ENCODE results near the gene LOXHD1.

The LOXHD1 gene

DNA sequence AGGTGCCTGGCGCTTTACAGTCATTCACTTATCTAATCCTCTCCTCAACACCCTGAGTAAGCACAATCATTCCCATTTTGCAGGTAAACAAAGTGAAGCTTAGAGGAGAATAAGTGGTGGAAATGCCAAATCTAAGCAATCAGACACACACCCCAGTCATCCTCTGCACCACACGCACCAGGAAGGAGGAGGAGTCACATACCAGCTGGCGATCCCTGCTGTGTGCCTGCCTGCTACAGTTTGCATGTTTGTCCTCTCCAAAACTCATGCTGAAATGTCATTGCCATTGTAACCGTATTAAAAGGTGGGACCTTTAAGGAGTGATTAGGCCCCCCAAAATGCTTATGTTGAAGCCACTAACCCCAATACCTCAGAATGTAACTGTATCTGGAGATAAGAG lies 93.7 kb downstream of the LOXHD1 start:
- no peak for DNase-seq
- in situ Hi-C loops (cut with HindIII; ENCODE audit: low pct_ligation_motif_present, low pct_unique_long_range_greater_than_20kb, low sequenced_read_pairs), result no loop called here

DNA sequence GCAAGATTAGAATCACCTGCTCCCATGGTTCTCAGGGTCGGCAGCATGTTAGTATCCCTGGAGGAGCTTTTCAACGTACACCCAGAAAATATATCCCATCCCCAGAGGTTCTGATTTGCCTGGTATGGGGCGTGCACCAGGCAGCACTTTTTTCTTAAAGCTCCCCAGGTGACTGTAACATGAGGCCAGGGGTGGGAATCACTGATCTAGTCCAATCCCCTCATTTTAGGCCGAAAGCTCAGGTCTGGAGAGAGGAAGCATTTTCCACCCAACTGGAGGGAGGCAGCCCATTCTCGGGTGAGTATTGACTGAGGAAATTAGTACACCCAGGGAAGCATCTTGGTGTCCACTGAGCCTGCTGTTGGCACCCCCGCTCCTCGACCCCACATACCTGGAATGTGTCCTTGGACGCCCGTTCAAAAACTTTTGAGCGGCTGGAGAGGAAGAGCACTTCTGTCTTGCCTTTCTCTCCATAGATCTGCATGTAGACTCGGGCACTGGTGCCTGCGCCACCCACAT lies 94.3 kb downstream of the LOXHD1 start:
- no peak for DNase-seq
- in situ Hi-C loops (cut with HindIII; ENCODE audit: low pct_ligation_motif_present, low pct_unique_long_range_greater_than_20kb, low sequenced_read_pairs), result no loop called here

DNA sequence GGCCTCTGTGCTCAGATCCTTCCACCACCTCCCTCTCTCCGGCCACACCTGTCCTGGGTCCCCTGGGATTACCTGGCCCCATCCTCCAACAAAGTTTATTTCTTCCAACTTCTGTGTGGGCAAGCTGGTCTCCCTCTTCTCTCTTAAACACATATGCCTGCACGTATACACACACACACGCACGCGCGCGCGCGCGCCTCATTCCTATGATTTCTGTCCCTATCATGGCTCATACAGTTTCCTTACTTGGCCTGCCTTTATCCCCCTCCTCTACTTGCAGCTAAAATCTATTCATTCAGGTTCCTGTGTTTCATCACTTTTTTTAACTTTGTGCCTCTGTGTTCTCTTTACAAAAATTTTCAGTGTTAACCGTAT lies 96.4 kb downstream of the LOXHD1 start:
- in situ Hi-C loops (cut with HindIII; ENCODE audit: low pct_ligation_motif_present, low pct_unique_long_range_greater_than_20kb, low sequenced_read_pairs), result no loop called here
- no peak for DNase-seq

DNA sequence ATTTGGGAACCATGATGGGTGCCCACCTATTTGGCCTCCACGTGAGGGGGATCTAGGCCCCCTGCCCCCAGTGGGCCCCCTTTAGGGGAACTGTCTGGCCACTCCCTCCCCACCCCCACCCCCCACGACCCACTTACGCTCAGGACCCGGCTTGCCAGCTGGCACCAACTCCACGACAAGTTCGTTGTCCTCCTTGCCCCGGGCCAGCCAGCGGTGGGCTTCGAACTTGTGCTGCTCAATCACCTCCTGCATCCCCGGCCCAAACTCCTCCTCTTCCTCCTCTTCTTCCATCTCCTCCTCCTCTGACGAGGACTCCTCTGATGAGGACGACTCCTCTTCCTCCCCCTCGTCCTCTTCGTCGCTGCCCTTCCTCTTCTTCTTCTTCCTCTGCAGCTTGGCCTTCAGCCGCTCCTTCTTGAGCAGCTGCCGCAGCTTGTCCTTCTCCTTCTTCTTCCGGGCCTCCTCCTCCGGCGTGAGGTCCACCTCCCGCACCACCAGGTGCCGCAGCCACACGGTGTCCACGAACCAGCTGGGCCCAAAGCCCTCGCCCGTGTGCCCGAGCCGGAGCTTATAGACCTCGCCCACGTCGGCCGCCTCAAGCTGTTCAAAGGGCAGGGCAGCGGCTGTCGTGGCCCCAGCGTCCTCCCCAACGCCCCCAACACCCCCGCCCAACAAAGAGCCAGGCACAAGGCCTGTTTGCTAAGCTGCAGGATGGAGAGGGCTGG lies 96.9 kb downstream of the LOXHD1 start:
- in situ Hi-C loops (cut with HindIII; ENCODE audit: low pct_ligation_motif_present, low pct_unique_long_range_greater_than_20kb, low sequenced_read_pairs), result no loop called here

DNA sequence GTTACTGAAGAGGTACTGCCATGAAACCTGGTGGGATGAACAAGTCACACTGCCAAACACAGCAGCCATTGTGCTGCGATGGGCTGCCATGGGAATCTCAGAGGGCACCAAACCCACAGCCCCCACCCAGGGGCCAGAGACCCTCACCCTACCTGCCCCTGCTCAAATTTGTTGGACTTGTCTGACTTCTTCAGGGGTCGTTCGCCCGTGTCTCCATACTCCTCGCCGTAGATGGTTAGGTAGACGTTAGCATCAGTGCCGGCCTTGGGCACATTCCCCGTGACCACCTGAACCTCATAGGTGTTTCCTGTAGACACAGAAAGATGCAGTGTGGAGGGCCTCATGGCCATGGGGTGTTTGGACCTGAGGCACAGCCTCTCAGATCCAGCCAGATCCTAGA lies 97.7 kb downstream of the LOXHD1 start:
- in situ Hi-C loops (cut with HindIII; ENCODE audit: low pct_ligation_motif_present, low pct_unique_long_range_greater_than_20kb, low sequenced_read_pairs), result no loop called here
- DNase-seq, result no peak

More for the DNA sequence above, 96.9 kb downstream of the LOXHD1 start:
- DNase-seq, result no peak

DNA sequence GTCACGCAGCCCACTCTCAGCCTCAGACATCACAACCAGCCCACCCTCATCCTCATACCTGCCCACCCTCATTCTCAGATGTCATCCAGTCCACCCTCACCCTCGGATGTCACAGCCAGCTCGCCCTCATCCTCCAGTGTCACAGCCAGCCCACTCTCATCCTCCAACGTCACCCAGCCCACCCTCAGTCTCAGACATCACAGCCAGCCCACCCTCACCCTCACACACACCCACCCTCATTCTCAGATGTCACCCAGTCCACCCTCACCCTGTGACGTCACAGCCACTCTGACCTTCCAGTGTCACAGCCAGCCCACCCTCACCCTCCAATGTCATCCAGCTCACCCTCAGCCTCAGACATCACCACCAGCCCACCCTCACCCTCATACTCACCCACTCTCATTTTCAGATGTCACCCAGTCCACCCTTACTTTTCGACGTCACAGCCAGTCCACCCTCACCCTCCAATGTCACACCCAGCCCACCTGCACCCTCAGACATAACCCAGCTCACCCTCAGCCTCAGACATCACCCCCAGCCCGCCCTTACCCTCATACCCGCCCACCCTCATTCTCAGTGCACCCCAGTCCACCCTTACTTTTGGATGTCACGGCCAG lies 100.3 kb downstream of the LOXHD1 start:
- DNase-seq, result no peak
- in situ Hi-C loops (cut with HindIII; ENCODE audit: low pct_ligation_motif_present, low pct_unique_long_range_greater_than_20kb, low sequenced_read_pairs), result no loop called here

DNA sequence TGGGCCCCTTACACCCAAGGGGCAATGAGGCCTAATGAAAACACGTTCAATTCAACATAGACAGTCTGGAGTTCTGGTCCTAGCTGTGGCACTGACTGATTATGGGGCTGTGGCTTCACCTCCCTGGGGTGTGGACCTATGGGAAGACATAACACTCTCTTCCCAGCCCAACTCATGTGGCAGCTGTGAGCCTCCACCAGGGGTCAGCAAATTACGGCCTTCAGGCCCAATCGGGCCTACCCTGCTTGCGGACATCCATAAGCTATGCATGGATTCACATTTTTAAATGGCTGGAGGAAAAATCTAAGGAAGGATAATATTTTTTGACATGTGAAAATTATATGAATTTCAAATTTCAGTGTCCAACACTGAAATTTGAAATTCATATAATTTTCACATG lies 101.3 kb downstream of the LOXHD1 start:
- in situ Hi-C loops (cut with HindIII; ENCODE audit: low pct_ligation_motif_present, low pct_unique_long_range_greater_than_20kb, low sequenced_read_pairs), result no loop called here

DNA sequence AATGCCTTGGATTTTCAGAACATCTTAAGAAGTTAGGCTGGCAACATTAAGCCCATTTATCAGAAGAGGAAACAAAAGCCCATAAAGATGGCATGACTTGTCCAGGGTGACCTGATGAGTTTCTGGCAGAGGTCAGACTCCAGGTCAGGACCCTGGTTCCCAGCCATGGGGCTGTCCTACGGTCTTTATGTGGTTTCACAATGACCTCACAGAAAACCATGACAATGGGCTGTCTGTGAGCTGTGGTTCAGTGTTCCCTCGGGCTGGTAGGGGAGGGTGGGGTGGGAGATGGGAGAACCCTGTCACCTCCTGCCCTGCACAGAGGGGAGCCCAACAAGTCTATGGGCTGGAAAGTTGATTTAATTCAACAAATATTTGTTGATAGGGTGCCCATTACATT lies 101.8 kb downstream of the LOXHD1 start:
- no peak for DNase-seq
- in situ Hi-C loops (cut with HindIII; ENCODE audit: low pct_ligation_motif_present, low pct_unique_long_range_greater_than_20kb, low sequenced_read_pairs), result no loop called here

More for the DNA sequence above, 101.3 kb downstream of the LOXHD1 start:
- peak; percentile 28 for DNase-seq

DNA sequence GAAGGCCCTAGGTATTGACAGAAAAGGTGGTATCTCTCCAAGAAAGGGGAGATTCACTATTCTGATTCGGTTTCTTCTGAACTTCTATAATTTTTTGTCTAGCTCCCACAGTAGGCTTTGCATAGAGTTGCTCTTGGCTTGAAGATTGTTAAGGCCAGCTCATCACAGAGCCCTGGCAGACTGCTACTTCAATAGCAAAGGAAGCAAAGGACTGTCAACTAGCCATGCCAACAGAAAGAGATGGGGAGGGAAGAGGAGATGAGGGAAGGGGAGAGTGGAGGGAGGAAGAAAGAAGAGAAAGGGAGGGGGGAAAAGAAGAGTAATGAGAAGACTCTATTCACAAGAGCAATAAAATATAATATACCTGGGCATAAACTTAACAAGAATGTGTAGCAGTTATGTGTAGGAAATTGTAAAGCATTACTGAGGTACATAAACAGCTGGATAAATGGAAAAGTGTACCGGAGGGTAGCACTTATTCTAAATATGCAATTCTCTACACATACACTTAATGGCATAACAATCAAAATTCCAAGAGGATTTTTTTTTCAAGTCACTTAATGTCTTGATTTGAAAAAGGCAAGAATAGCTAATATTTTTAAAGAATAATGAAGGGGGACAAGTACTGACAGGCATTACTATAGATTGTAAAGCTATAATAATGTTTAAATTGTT lies 102.5 kb downstream of the LOXHD1 start:
- in situ Hi-C loops (cut with HindIII; ENCODE audit: low pct_ligation_motif_present, low pct_unique_long_range_greater_than_20kb, low sequenced_read_pairs), result no loop called here

DNA sequence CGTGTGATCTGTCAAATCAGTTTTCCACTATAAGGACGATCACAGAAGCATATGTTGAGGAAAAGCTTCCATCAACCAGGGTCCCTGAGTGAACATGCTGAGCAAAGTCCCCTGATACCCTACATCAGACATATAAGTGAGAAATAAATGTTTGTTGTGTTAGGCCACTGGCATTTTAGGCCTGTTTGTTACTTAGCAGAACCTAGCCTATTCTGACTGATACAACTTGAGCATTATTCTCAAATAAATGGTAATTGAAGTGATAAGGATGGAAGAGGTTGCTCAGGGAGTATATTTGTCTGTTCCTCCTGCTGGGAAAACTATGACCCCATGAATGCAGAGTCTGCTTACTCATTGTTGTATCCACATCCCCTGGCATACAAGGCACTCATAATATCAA lies 106.4 kb downstream of the LOXHD1 start:
- in situ Hi-C loops (cut with HindIII; ENCODE audit: low pct_ligation_motif_present, low pct_unique_long_range_greater_than_20kb, low sequenced_read_pairs), result no loop called here
- DNase-seq, result no peak

More for the DNA sequence above, 102.5 kb downstream of the LOXHD1 start:
- DNase-seq, result no peak

DNA sequence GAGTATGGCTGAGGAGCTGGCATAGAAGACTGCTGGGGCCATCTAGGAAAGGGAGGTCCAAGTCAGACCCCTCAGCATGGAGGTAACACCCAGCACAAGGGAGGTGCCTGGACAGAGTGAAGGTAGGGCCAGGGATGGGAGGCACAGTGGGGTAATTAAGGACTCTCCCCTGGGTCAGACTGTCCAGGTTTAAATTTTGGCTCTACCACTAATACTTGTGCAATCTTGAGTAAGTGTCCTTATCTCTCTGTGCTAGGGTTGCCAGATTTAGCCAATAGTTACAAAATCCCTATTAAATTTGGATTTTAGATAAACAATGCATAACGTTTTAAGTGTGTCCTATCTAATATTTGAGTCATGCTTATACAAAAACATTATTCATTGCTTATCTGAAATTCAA lies 109.5 kb downstream of the LOXHD1 start:
- no peak for DNase-seq
- in situ Hi-C loops (cut with HindIII; ENCODE audit: low pct_ligation_motif_present, low pct_unique_long_range_greater_than_20kb, low sequenced_read_pairs), result no loop called here

DNA sequence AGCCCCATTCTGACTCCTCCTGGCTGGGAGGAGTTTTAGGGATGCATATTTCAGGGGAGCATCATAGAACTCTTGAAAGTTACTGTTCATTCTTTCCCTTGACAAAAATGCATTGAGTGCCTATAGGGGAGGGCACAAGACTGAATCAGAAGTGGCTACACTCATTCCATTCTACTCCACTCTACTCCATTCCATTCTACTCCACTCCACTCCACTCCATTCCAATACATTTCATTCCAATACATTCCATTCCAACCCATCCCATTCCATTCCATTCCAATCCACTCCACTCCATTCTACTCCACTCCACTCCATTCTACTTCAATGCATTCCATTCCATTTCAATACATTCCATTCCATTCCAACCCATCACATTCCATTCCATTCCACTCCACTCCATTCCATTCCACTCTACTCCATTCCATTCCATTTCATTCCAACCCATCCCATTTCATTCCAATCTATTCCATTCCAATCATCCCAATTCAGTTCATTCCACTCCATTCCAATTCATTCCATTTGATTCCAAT lies 110.8 kb downstream of the LOXHD1 start:
- DNase-seq, result no peak
- in situ Hi-C loops (cut with HindIII; ENCODE audit: low pct_ligation_motif_present, low pct_unique_long_range_greater_than_20kb, low sequenced_read_pairs), result no loop called here

DNA sequence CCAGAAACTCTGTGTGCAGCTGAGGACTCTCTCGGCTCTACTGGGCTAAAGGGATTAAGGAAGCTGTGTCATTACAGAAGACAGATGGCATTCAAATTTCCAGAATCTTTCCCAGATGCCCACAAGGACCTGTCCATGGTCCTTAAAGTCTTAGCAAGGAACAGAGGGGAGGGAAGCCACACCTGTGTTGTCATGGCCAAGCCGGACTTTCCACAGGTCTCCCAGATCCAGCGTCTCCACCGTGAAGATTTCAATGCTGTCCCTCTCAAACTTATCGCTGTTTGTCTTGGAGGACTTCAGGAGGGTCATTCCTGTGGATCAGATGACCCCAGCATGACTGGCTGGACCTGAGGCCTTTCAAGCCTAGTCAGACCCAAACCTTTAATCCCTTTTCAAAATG lies 114.5 kb downstream of the LOXHD1 start:
- in situ Hi-C loops (cut with HindIII; ENCODE audit: low pct_ligation_motif_present, low pct_unique_long_range_greater_than_20kb, low sequenced_read_pairs), result no loop called here
- peak; percentile 13 for DNase-seq

DNA sequence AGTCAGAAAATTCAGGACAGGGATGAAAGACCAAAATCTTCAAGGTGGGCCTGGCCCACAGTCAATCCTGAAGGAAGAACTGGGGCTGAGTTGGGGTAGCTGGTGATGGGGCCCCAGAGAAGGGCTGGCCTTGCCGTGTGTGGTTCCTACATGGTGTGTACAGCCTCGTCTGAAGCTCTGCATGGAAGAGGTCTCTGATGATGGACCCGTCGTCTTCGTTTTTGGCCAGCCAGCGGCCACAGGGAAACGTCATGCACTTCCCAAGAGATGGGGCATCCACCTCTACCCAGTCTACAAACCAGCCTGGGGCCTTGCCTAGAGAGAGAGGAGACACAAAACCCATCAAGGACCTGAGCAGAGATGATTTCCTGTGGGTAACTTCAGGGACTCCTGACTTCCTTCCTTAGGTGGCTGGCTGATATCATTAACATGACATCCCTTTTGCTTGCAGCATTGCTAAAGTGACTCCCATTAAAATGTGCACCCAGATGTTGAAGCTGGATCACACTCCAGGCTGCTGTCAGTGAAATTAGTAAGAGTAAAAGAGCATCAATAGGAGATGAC lies 115.3 kb downstream of the LOXHD1 start:
- no peak for DNase-seq
- in situ Hi-C loops (cut with HindIII; ENCODE audit: low pct_ligation_motif_present, low pct_unique_long_range_greater_than_20kb, low sequenced_read_pairs), result no loop called here

DNA sequence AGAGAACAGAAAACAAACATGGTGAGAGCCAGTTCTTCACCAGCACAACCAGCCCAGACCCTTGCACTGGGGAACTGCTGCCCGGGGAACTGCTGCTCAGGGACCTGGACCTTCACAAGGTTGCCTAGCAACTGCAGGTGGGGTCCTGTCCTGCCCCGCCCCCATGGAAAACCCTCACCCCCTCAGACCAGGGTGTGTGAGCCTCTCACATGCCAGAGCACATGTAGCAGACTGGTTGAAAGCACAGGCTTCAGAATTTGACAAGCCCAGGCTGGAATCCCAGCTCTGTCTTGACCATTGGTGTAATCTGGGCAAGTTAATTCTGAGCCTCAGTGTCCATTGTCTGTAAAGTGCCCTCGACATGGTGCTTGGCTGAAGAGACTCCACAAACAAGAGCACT lies 118.6 kb downstream of the LOXHD1 start:
- in situ Hi-C loops (cut with HindIII; ENCODE audit: low pct_ligation_motif_present, low pct_unique_long_range_greater_than_20kb, low sequenced_read_pairs), result no loop called here
- DNase-seq, result no peak

DNA sequence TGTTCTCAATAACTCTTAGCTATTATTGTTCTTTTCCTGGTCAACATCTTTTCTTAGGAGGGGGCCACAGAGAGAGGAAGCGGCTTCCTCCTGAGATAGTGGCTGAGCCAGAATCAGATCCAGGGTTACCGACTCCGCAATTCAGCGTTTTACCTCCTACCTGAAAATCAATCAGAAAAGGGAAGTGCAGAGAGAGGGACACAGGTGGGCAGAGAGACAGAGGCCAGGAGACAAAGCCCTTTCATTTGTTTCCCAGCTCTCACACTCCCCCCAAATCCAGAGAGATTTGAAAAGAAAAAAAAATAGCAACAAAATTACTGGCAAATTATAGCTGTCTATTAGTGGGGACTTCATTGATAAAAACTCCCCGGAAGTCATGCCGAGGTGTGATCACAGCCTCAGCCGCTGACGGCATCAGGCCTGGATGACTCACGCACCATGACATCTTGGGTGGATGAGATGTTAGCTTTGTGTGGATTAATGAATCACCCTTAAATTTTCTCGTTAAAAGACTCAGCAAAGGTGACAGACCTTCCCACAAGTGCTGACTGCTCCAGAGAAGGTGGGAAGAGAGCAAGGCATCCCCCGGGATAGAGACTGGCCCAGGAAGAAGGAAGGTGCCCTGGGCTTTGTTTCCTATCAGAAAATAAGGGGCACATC lies 120.7 kb downstream of the LOXHD1 start:
- in situ Hi-C loops (cut with HindIII; ENCODE audit: low pct_ligation_motif_present, low pct_unique_long_range_greater_than_20kb, low sequenced_read_pairs), result no loop called here
- peak; percentile 52 for DNase-seq

DNA sequence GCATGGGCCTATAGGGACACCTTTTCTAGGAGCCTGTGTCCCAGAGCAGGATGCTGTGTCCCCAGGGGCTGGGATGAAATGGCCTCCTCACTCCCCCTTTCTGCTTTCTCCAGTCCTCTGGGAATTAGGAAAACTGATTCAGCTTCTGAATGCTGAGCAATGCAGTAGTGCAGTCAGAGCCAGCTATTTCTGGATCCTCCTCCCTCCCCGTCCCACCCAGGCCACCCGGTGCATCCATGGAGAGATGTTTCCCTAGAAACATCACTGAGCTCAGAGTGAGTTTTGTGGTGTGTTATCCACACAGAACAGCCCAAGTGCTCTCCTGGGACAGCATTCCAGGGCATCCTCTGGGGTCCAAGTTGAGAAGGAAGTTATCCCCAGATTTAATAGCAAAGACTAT lies 125.5 kb downstream of the LOXHD1 start:
- in situ Hi-C loops (cut with HindIII; ENCODE audit: low pct_ligation_motif_present, low pct_unique_long_range_greater_than_20kb, low sequenced_read_pairs), result no loop called here
- DNase-seq, result no peak

DNA sequence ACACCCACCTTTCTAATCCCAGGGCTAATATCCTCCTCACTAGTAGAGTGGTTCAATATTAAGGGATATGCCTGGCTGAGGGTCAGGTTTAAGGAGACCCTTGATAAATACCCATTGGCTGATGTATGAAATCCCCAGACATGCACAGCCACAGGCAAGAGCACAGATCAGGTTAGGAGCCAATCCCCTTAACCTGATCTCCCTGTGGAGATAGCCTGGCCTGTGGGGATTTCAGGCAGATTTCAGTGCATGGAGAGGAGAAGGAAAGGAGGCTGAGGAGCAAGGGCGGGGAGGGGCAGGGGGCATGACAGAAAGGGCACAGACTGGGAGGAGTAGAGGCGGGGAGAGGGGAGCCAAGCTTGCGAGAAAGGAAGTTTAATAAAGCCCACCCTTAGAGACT lies 129.0 kb downstream of the LOXHD1 start:
- in situ Hi-C loops (cut with HindIII; ENCODE audit: low pct_ligation_motif_present, low pct_unique_long_range_greater_than_20kb, low sequenced_read_pairs), result no loop called here
- DNase-seq, result no peak

DNA sequence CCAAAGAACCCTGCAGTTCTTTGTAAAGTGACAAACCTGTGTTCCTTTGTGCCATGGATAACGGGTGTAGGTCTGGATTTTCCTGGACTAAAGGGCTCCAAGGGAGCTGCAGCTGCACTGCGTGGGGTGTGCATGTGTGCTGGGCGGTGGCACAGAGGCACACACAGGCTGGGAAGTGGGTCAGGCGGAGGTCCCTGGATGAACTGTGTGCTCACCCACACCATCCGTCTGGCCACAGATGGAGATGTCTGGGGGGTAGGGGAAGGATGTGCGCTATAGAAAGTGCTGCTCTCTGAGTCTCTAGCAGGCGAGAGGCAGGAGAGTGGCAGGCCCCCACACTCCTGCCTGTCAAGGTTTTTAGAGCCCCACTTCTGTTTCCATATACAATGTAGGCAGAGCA lies 137.2 kb downstream of the LOXHD1 start:
- no peak for DNase-seq
- in situ Hi-C loops (cut with HindIII; ENCODE audit: low pct_ligation_motif_present, low pct_unique_long_range_greater_than_20kb, low sequenced_read_pairs), result no loop called here

All from ACHN (cell line).